Hippocampal formation (tissue), 2 donors: ENCODE results near the gene ANKRD27.
"Not testable (repeated sequence)": the region's sequence is repeated elsewhere in the genome, so short reads cannot be mapped to it uniquely, and the experiment has no call there.

Experiments used
- DNase-seq, 2 donors: peaks; one replicate each; lab custom pipeline; 2025; lab: John Stamatoyannopoulos, UW

The ANKRD27 gene

GRCh38 chr19:32688311-32688710 lies 13.3 kb upstream of the ANKRD27 start:
- DNase-seq, result no peak

- no peak for DNase-seq
Observed at GRCh38 chr19:32687681-32688080, 12.7 kb upstream of the ANKRD27 start.

DNA sequence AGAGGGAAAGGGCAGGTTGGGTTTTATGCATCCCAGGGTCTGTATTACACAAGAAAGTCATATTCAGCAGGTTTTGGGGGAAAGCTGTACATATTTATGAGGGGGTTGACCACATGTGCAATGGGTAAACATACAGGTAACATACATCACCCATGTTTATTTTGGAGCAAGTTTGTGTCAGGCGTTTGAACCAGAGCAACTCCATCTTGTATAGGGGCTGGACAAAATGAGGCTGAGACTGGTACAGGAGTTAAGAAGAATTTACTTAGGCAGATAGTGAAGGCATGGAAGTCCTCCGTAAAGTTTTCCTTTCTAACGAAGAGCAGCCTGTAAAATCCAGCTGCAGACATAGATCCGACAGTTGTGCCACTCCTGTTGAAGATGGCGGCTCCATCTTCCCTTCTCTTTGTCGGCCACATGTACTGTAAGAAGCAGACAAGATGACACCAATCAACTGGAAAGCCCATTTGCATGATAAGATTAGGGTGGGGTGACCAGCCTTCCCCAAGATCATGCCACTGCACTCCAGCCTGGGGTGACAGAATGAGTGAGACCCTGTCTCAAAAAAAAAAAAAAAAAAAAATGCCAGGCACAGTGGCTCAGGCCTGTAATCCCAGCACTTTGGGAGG lies 12.0 kb upstream of the ANKRD27 start:
- DNase-seq, result no peak

DNA sequence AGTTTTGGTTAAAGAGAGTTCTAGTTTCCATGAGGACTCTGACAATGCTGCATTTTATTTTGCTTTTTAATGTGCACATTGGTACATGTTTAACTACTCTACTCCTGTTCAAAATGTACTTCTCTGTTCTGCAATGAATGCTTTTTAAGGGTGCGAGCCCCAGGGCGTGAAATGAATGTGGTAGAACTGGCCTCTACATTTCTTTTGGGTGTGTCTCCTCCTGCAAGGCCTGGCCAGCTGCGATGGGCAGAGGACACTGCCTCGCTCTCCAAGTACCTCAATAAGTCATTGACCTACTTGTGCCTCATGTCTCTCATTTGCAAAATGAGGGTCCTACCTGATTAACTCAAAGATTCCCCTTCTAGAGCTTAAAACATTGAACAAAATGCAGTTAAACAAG lies 7.3 kb upstream of the ANKRD27 start:
- DNase-seq, result no peak

GRCh38 chr19:32680986-32681385 lies 6.0 kb upstream of the ANKRD27 start:
- no peak for DNase-seq

DNA sequence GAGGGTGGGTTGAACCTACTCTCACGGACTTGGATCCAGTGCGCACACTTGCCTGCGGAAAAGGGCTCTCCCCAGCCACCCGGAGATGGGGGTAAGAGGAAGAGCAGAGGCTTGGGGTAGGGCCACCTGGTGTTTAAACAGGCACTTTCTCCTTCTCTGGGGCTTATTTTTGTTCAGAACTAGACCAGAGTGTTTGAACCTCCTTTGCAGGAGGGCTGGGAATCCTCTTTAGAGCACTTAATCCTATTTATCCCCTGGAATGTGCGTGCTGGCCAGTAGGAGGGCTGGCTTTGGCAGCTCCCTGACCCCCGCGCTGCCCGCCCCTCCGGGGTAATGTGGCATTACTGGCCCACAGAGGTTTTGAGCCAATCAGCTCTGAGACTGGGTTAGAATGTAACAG lies 2.7 kb upstream of the ANKRD27 start:
- DNase-seq, result peak in 1 of 2 donors; percentile 4

- no peak for DNase-seq
Observed at GRCh38 chr19:32676895-32677359, 1.9 kb upstream of the ANKRD27 start.

DNA sequence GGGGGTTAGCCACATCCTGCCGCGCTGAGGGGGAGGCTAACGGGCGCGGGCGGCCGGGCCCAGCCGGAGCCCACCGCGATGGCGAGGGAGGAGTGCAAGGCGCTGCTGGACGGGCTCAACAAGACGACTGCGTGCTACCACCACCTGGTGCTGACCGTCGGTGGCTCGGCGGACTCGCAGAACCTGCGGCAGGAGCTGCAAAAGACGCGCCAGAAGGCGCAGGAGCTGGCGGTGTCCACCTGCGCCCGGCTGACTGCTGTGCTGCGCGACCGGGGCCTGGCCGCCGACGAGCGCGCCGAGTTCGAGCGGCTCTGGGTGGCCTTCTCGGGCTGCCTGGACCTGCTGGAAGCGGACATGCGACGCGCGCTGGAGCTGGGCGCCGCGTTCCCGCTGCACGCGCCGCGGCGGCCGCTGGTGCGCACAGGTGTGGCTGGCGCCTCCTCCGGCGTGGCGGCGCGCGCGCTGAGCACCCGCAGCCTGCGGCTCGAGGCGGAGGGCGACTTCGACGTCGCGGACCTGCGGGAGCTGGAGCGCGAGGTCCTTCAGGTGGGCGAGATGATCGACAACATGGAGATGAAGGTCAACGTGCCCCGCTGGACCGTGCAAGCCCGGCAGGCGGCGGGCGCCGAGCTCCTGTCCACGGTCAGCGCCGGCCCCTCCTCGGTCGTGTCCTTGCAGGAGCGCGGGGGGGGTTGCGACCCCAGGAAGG lies 1.4 kb upstream of the ANKRD27 start:
- DNase-seq, result no peak

DNA sequence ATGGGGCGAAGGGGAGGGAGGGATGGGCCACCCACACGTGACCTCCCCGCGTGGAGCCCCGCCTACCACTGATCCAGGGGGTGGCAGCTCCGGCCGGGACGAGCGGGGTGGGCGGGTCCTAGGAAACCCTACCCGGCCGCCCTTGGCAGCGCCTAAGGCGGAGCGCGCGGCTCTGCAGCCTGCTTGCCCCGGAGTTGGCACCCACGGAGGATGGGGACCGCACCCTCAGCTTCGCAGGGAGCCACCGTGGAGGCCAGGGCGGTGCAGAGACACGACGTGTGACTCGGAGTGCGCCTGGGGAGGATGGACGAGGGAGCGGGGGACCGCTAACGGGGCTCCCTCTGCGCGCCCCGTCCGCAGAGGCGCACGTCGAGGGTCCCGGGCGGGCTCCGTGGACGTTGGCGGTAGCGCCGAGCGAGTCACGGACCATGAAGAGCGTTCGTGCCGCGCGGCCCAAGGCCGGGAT lies 773 bp upstream of the ANKRD27 start, which contains the start of gene RGS9BP:
Gene RGS9BP, plus strand, starts transcription at position 129 of the 466 bp plus-strand sequence. CDS start 416 bp downstream, outside the sequence.
- peak; percentile 36 to 77 for DNase-seq

- no peak for DNase-seq
Observed at GRCh38 chr19:32674153-32674930, 638 bp downstream of the ANKRD27 start.

DNA sequence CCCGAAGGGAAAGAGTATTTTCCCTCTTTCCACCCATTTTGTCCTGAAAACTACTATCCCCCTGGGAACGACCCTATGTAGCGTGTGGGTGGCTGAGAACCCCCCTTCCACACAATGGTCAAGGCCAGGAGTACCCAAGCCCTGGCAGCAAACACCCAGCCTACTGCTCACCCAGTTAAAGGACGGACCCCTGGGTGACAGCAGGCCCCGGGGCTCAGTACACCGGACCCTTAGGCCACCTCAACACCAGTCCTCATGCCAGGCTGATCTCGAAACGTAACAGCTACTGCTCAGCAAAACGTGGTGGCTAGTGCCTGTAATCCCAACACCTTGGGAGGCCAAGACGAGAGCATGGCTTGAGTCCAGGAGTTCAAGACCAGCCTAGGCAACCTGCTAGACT lies 1.4 kb downstream of the ANKRD27 start:
- no peak for DNase-seq

GRCh38 chr19:32672841-32673240 lies 2.1 kb downstream of the ANKRD27 start:
- no peak for DNase-seq

- no peak for DNase-seq
Observed at GRCh38 chr19:32671883-32672593, 2.9 kb downstream of the ANKRD27 start.

- no peak for DNase-seq
Observed at GRCh38 chr19:32669310-32669709, 5.7 kb downstream of the ANKRD27 start.

- DNase-seq, result no peak
Observed at GRCh38 chr19:32666084-32666483, 8.9 kb downstream of the ANKRD27 start.

- no peak for DNase-seq
Observed at GRCh38 chr19:32662186-32662585, 12.8 kb downstream of the ANKRD27 start.

DNA sequence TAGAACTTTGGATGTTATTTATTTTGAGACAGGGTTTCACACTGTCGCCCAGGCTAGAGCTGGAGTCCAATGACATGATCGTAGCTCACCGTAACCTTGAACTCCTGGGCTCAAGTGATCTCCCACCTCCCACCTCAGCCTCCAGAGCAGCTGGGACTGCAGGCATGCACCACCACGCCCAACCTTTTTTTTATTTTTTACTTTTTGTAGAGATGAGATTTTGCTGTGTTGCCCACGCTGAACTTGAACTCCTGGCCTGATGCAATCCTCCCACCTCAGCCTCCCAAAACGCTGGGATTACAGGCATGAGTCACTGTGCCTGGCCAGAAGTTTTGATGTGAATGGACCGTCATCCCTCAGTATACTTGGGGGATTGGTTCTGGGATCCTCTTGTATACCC lies 13.7 kb downstream of the ANKRD27 start:
- no peak for DNase-seq

DNA sequence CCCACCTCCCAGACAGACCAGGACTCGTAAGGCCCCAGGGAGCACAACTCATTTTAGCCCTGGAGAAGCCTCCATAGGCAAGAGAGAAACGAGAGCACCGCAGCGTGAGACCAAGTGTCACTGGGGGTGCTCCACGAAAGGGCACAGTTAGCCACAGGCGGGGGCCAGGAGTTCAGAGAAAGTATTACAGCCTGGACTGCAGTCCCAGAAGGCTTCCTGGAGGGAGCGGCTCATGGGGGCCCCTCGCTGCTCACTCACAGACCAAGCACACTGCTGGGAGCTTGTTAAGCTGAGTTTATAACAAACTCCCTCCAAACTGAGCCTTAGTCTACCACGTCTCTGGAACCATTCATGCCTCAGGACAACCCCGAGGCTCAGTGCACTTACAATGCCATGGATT lies 16.5 kb downstream of the ANKRD27 start:
- DNase-seq, result no peak

DNA sequence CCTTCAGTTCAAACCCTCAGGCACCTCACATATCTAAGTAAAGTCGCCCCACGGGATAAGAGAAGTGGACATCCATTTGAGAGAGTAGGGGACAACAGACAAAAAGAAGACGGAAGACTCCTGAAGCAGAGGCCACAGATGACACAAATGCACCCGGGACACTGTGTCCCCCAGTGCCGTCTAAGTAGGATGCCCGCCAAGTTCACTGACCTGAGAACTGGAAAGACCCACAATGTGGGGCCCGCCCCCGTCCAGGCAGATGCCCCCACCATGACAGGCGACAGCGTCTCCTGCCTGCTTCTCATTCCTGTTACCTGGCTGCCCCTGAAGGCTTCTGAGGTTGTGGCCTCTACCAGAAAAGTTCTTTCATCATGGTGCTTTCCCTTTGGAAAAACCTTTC lies 16.9 kb downstream of the ANKRD27 start:
- no peak for DNase-seq

DNA sequence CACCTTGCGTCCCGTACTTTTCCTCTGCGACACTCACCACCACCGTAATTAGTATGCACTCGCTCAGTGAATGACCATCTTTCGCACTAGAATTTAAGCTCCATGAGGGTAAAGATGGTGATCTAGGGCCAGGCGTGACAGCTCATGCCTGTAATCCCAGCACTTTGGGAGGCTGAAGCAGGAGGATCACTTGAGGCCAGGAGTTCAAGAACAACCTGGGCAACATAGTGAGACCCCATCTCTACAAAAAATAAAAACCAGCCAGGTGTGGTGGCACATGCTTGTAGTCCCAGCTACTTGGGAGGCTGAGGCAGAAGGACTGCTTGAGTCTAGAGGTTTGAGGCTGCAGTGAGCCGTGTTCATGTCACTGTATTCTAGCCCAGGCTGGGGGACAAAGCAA lies 18.6 kb downstream of the ANKRD27 start:
- DNase-seq, result not testable (repeated sequence)

GRCh38 chr19:32653599-32653915 lies 21.4 kb downstream of the ANKRD27 start:
- no peak for DNase-seq
